ENCODE results near the gene TRIM29.

Gene TRIM29

GRCh38 chr11:120139316-120140069, 1.6 kb upstream of the TRIM29 start:
- DNase-seq (ENCODE audit: low read depth in 2 of 2) = no peak

DNA sequence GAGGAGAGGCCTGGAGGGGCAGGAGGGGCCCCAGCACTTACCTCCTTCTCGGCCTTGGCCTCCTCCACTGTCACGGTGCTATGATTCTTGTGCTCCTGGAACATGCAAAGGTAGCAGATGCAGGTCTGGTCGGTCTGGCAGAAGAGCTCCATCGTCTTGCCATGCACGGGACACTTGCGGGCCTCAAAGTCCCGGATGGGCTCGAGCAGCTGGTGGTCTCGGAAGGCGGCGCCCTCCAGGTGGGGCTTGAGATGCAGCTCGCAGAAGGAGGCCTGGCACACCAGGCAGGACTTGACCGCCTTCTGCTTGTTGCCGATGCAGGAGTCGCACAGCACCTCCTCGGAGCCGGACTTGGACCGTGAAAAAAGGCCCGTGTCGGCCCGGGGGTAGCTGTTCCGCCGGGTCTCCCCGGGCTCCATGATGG, 714 bp downstream of the TRIM29 start:
- DNase-seq (ENCODE audit: low read depth in 2 of 2) = no peak

- no peak for DNase-seq (ENCODE audit: low read depth in 2 of 2)
These were observed 1.6 kb downstream of the TRIM29 start for GRCh38 chr11:120136356-120136755.

DNA sequence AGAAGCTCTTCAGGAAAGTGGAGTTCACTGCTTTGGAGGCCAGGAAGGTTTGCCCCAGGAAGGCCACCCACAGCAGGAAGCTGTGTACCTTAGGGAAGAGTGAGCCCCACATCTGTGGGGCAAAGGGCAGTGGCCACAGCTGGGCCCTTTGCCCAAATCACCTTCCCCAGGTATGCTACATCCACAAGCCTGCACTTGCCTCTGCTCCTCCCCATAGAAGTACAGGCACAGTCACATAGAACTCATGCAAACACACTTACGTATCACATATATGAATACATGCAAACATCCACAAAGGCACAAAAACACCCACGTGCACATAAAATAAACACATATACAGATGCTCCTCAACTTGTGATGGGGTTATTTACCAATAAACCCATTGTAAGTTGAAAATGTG, 2.1 kb downstream of the TRIM29 start:
- no peak for DNase-seq (ENCODE audit: low read depth in 2 of 2)

GRCh38 chr11:120134931-120135228, 3.0 kb downstream of the TRIM29 start:
- DNase-seq (ENCODE audit: low read depth in 2 of 2) = no peak

- DNase-seq (ENCODE audit: low read depth in 2 of 2) = no peak
These were observed 3.6 kb downstream of the TRIM29 start for GRCh38 chr11:120134106-120134930.

GRCh38 chr11:120133216-120134105, 4.5 kb downstream of the TRIM29 start:
- no peak for DNase-seq (ENCODE audit: low read depth in 2 of 2)

GRCh38 chr11:120132645-120133185, 5.2 kb downstream of the TRIM29 start:
- no peak for DNase-seq (ENCODE audit: low read depth in 2 of 2)

DNA sequence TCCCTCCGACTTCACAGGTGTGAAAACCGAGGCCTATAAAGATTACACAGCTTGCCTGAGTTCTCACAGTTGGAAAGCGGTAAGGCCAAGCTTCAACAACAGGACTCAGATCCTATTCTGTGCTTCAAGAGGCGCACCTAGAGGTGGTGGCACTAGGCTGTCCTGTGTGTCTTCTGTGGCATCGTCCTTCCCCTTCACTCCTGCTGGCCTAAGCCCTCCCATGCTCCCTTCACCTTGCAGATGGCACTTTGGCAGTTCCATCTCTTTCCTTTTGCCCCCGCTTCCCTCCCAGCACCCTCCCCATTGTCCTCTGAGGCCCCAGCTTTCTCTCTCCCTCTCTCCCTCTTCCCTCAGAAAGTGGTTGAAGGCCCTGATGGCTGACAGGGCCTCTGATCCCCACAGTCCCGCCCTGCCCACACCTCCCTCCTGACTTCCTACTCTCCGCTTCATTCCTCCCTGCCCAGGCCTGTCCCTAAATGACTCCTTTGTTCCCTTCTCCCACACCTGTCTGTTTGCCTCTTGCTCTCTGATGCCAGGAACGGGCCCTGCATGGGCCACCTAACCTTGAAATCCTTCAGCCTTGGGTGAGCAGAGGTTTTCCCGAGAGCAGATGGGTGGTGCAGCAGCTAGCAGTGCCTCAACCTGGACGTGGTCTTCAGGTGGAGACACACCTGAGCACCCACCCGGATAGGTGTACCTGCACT, 5.8 kb downstream of the TRIM29 start:
- DNase-seq (ENCODE audit: low read depth in 2 of 2) = no peak

DNA sequence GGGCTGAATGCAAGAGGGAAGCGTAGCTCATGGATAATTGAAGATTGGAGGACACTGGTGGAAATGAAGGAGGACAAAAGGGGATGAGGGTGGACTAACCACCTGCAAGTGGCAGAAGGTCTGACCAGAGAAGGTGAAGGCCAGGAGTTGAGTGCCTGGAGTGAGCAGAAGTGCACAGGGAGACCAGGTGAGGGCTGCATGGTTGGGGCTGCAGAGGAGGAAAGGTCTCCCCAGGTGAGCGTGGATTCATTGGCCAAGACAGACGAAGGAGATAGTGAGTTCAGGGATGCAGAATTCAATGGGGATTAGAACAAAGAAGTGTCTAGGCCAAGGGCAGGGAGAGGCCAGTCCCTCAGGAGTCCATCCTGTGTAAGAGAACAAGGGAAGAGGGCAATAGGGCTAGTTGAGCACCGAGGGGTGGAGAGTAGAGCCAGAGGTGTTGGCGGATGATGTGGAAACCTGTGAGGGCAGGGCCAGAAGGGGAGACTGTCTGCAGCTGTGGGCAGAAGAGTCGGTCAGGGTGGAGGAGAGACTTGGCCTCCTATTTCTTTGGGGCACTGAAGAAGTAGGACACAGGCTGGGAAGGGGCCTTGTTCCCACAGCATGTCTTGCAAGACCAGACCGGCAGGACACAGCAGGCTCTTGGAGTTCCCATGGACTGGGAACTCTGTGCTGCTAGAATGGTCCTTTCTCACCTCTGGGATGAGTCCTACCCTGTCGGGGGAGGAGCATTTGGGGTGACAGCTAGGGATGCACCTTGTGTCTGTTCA, 6.7 kb downstream of the TRIM29 start:
- DNase-seq (ENCODE audit: low read depth in 2 of 2) = no peak

DNA sequence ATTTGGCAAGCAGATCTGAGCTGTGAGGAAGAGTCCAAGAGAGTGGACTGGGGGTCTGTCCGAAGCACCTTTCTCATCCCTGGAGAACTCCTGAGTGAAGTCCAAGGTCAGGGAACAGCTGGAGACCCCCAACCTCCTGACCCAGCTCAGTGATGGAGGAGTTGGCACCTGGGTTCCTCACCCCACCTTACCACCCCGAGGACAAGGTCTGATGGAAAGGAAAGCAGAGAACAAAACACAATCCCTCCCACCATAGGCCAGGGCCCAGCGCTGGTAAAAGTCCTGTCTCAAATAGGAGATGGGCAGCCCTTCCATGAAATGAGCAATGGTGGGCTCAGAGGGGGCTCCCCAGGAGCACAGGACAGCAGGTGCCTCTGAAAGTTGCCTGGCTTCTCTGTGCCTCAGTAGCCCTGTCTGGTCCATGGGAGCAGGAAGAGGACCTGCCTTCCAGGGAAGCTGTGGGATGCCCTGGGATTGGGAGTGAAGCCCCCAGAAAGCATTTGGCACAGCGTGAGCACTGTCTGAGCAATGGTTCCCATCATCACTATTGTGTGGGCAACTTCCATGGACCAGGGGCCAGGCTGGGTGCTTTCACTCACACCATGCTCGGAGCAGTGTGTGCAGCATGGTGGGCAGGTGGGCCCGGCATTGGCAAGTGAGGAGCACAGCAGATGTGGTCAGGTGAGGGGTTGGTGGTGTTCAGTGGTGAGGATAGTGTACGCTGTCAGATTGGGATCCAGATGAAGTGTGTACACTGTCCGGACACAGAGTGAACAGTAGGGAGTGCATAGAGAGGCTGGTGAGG, 7.5 kb downstream of the TRIM29 start:
- no peak for DNase-seq (ENCODE audit: low read depth in 2 of 2)

DNA sequence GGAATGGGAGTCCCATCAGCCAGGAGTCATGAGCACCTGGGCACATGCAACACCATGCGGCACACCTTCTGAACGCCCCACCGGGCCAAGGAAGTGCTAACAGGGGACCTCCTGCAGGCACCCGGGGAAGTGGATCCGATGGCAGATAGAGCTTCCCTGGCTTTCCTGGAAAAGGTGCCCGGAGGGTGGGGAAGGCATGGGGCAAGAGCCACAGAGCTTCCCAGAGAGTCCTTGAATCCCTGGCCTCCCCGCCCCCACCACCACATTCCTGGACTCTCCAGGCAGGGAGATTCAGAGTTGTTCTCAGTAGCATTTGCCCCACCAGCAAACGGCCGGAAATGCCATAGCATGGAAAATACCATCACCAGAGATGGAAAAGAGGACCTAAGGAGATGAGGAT, 8.3 kb downstream of the TRIM29 start:
- DNase-seq (ENCODE audit: low read depth in 2 of 2) = no peak

DNA sequence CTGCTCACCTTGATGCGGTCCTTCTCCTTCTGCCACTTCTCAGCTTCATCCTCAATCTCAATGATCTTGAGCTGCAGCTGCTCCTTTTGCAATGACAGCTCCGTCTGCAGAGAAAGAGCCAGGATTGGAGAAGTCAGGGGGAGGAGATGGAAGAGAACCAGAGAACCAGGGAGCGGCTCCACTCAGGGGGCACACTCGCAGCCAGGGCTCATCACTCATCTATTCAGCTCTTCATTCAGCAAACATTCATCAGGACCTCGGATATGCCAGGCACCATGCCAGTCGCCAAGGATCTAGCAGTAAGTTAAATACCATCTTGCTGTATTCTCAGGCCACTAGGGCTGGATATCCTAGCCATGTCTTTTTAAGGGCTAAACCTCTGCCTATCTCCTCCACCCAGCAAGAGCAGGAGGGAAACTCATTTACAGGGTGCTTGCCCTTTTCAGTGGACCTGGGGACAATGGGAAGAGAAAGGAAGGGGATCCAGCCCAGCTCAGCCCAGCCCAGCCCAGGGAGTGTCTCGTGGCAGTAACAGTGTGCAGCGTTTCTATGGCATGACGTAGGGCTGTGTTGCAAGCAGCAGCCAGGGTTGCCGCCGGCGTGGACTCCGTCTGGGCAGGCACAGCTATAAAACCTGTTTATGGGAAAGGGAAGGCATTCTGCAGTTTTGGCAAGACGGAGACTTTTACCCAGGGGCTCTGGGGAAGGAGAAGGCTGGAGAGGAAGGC, 9.4 kb downstream of the TRIM29 start:
- no peak for DNase-seq (ENCODE audit: low read depth in 2 of 2)

DNA sequence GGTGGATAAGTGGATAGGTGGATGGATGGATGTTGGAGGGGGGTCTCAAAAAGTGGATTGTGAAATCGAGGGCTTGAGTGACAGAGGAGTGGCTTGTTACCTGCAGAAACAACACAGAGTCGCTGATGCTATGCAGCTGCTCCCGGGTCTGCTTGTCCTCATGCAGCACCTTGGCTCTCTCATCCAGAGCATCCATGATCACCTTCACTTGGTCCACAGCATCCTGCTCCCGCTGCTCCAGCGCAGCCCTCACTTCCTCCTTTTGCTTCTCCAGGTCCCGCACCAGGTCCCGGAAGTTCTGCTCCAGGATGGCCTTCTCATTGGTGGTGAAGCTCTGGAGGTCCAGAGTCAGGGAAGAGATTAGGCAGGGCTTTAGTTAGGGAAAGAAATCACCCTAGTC, 10.7 kb downstream of the TRIM29 start:
- DNase-seq (ENCODE audit: low read depth in 2 of 2) = no peak

DNA sequence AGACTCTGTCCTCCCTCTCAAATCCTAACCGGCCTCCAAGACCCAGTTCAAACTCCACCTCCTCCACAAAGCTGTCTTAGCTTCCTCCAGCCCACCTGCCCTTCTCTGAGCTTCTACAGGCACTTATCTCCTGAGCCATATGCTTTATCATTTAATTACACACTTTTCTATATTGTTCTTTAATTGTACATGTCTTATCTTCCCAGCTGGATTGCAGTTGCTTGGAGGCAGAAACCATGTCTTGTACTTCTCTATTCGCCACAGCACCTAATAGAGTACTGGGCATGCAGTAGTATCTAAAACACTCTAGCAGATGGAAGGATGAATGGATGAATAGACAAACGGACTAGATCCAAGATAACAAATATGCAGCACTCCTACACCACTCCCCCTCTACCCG, 11.3 kb downstream of the TRIM29 start:
- no peak for DNase-seq (ENCODE audit: low read depth in 2 of 2)

DNA sequence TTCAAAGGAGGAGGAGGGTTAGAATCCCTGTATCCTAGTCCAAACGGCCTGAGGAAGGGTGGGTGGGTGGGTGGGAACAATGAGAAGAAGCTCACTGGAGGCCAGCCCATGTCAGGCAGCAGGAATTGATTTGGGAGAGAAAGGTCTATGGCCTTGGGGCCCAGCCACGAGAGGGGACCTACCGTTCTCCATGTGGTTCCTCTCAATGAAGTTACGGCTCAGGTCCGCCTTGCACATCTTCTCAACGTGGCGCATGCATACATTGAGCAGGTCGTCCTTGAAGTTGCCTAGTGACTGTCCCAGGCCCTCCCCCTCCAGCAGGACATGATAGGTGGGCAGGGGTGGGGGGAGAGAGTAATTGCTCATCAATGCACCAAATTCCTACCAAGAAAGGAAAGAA, 12.4 kb downstream of the TRIM29 start:
- no peak for DNase-seq (ENCODE audit: low read depth in 2 of 2)

DNA sequence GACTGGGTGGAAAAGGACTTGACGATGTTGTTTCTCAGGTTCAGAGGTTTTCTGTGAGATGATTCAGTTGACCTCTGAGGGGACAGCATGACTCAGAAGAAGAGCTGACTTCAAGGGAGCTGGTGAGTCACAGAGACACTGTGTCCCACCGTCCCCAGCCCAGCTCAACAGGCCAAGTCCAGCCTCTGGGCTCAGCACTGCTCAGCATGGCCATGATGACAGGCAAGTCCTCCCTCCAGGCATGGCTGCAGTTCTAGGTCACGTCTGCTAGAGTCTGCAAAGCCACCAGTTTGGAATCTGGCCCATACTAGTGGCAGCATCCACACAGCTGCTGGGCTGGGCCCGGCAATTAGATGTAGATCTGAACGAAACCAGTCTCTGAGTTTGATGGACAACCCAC, 12.9 kb downstream of the TRIM29 start:
- DNase-seq (ENCODE audit: low read depth in 2 of 2) = no peak

GRCh38 chr11:120124355-120124754, 13.6 kb downstream of the TRIM29 start:
- DNase-seq (ENCODE audit: low read depth in 2 of 2) = no peak

DNA sequence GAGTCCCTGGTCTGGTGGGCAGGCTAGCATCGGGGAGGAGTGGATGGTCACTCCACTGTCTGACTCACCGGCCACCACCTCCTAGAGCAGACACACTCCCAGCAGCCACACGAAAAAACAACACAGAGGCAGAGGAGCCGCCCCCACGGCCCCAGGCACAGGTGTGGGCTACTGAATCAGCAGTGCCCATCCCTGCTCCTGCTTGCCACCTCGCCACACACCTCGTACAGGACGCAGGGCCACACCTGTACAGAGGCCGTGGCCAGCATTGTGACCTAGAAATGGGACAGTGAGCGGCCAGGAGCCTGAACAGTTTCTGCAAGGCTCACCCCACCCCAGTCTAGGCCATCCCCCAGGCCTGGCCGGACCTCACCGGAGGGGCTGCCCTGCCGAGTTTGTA, 14.0 kb downstream of the TRIM29 start:
- no peak for DNase-seq (ENCODE audit: low read depth in 2 of 2)
